GM18861 (cell line): ENCODE results near the gene RNU6-9.
"Not testable (repeated sequence)": the region's sequence is repeated elsewhere in the genome, so short reads cannot be mapped to it uniquely, and the experiment has no call there.

Experiments
- ATAC-seq: cut with Tn5 transposase; IDR thresholded peaks from one replicate; pipeline ENCODE4 v1.9.1; 2021; ENCODE audit not compliant: unreplicated experiment

The RNU6-9 gene

GRCh38 chr19:876780-877314 is 16.4 kb upstream of the RNU6-9 start:
- ATAC-seq, result no peak

GRCh38 chr19:877992-878660 is 15.2 kb upstream of the RNU6-9 start:
- not testable (repeated sequence) for ATAC-seq

GRCh38 chr19:878751-879561 is 14.3 kb upstream of the RNU6-9 start:
- ATAC-seq, result not testable (repeated sequence)

- no peak for ATAC-seq
Observed at GRCh38 chr19:879711-880438, 13.4 kb upstream of the RNU6-9 start.

GRCh38 chr19:881385-882071 is 11.8 kb upstream of the RNU6-9 start:
- no peak for ATAC-seq

GRCh38 chr19:882871-883497 is 10.3 kb upstream of the RNU6-9 start:
- no peak for ATAC-seq

- no peak for ATAC-seq
Observed at GRCh38 chr19:883661-884211, 9.5 kb upstream of the RNU6-9 start.

- ATAC-seq, result no peak
Observed at GRCh38 chr19:884420-885211, 8.7 kb upstream of the RNU6-9 start.

- no peak for ATAC-seq
Observed at GRCh38 chr19:885536-886224, 7.6 kb upstream of the RNU6-9 start.

- no peak for ATAC-seq
Observed at GRCh38 chr19:887072-887471, 6.2 kb upstream of the RNU6-9 start.

- ATAC-seq, result no peak
Observed at GRCh38 chr19:887599-887998, 5.7 kb upstream of the RNU6-9 start.

- ATAC-seq, result no peak
Observed at GRCh38 chr19:888581-889385, 4.5 kb upstream of the RNU6-9 start.

- ATAC-seq, result no peak
Observed at GRCh38 chr19:889662-890295, 3.5 kb upstream of the RNU6-9 start.

GRCh38 chr19:890831-891230 is 2.5 kb upstream of the RNU6-9 start:
- no peak for ATAC-seq

GRCh38 chr19:891421-892200 is 1.7 kb upstream of the RNU6-9 start:
- ATAC-seq, result not testable (repeated sequence)

GRCh38 chr19:892243-892893 is 916 bp upstream of the RNU6-9 start:
- ATAC-seq, result no peak
